ENCODE results near the gene CFAP54. TPM values are rescaled to one million over a fixed set of nuclear protein-coding genes. Genes with fewer than 3 reads are reported as not detected.

CFAP54 gene
- polyA plus RNA-seq, 1 of the 3 experiments (the other 2 are of a cell fraction): 0.87 TPM

DNA sequence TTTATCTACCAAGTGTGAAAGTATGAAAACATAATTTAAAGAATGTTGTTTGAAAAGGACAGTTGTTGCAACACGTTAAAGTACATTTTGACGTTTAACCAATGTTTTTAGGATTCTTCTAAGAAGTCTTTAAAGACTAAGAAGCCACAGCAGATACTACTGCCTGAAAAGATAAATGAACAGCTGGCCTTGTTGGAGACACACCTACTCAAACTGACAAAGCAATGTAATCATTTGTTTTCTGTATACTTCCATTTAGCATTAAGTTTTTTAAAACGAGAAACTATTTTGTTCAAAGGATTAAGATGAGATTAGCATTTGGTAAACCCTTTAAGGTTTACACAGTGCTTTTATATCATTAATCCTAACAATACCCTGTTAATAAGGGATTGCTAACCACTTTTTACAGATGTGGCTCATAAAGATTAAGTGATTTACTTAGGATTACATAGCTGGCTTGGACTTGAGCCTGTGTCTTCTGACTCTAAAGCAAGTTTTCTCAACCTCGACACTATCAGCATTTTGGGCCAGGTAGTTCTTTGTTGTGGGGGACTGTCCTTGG lies 134.4 kb downstream of the CFAP54 start:
- Histone ChIP-seq H4K20me1 (ENCODE audit: insufficient read depth) (no peaks in the 10 kb centered on the region), H3F3A (replicated peaks; ENCODE audit: insufficient read depth) (no peaks in the 10 kb centered on the region), H3K36me3 (replicated peaks in 1 of 2; ENCODE audit: control insufficient read depth in 1 of 2, insufficient read depth in 2 of 2, low read length in 1 of 2) (no peaks in the 10 kb centered on the region), H2AFZ (ENCODE audit: low read depth) (no peak overlapping the region), H3K27ac (ENCODE audit: low read depth in 2 of 2, low read length in 1 of 2) (no peak overlapping the region), H3K27me3 (ENCODE audit: insufficient read depth) (no peaks in the 10 kb centered on the region), H3K4me1 (ENCODE audit: control insufficient read depth in 1 of 2, insufficient read depth in 2 of 2, low read depth in 1 of 2, low read length in 1 of 2) (no peaks in the 10 kb centered on the region), H3K4me2 (no peak overlapping the region), H3K9ac (no peak overlapping the region), H3K9me2 (no peaks in the 10 kb centered on the region), H3K4me3 (ENCODE audit: low read depth in 2 of 2, low read length in 1 of 2) (no peak overlapping the region), H3K9me3 (no peaks in the 10 kb centered on the region), H3K79me2 (ENCODE audit: insufficient read depth) (no peaks in the 10 kb centered on the region)
- ChIA-PET POLR2A (no interaction called here), CTCF (no interaction called here)
- DNase-seq: no peak
- TF ChIP-seq, protein P1, sequence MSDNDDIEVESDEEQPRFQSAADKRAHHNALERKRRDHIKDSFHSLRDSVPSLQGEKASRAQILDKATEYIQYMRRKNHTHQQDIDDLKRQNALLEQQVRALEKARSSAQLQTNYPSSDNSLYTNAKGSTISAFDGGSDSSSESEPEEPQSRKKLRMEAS (IDR thresholded peaks at IDR 0.05; ENCODE audit: low read depth): no peak
- TF ChIP-seq, protein P2, sequence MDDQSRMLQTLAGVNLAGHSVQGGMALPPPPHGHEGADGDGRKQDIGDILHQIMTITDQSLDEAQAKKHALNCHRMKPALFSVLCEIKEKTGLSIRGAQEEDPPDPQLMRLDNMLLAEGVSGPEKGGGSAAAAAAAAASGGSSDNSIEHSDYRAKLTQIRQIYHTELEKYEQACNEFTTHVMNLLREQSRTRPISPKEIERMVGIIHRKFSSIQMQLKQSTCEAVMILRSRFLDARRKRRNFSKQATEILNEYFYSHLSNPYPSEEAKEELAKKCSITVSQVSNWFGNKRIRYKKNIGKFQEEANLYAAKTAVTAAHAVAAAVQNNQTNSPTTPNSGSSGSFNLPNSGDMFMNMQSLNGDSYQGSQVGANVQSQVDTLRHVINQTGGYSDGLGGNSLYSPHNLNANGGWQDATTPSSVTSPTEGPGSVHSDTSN (IDR thresholded peaks at IDR 0.05): no peak
- no peak for TF ChIP-seq CHD2 (IDR thresholded peaks at IDR 0.05; ENCODE audit: low read length, partially characterized antibody)
- no peak for TF ChIP-seq FOSL2 (IDR thresholded peaks at IDR 0.05; ENCODE audit: borderline replicate concordance, low read depth)
- TF ChIP-seq NRF1 (IDR thresholded peaks at IDR 0.05; ENCODE audit: low read depth, low read length): no peak
- no peak for TF ChIP-seq SIN3A (IDR thresholded peaks at IDR 0.05; ENCODE audit: borderline replicate concordance, low read depth, low read length)
- no peak for TF ChIP-seq MXI1 (IDR thresholded peaks at IDR 0.05; ENCODE audit: low read depth, low read length)
- TF ChIP-seq, protein P3, sequence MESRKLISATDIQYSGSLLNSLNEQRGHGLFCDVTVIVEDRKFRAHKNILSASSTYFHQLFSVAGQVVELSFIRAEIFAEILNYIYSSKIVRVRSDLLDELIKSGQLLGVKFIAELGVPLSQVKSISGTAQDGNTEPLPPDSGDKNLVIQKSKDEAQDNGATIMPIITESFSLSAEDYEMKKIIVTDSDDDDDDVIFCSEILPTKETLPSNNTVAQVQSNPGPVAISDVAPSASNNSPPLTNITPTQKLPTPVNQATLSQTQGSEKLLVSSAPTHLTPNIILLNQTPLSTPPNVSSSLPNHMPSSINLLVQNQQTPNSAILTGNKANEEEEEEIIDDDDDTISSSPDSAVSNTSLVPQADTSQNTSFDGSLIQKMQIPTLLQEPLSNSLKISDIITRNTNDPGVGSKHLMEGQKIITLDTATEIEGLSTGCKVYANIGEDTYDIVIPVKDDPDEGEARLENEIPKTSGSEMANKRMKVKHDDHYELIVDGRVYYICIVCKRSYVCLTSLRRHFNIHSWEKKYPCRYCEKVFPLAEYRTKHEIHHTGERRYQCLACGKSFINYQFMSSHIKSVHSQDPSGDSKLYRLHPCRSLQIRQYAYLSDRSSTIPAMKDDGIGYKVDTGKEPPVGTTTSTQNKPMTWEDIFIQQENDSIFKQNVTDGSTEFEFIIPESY (IDR thresholded peaks at IDR 0.05; ENCODE audit: borderline replicate concordance, low read depth): no peak
- TF ChIP-seq, protein P4, sequence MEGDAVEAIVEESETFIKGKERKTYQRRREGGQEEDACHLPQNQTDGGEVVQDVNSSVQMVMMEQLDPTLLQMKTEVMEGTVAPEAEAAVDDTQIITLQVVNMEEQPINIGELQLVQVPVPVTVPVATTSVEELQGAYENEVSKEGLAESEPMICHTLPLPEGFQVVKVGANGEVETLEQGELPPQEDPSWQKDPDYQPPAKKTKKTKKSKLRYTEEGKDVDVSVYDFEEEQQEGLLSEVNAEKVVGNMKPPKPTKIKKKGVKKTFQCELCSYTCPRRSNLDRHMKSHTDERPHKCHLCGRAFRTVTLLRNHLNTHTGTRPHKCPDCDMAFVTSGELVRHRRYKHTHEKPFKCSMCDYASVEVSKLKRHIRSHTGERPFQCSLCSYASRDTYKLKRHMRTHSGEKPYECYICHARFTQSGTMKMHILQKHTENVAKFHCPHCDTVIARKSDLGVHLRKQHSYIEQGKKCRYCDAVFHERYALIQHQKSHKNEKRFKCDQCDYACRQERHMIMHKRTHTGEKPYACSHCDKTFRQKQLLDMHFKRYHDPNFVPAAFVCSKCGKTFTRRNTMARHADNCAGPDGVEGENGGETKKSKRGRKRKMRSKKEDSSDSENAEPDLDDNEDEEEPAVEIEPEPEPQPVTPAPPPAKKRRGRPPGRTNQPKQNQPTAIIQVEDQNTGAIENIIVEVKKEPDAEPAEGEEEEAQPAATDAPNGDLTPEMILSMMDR (IDR thresholded peaks at IDR 0.05): no peak
- TF ChIP-seq, protein P5, sequence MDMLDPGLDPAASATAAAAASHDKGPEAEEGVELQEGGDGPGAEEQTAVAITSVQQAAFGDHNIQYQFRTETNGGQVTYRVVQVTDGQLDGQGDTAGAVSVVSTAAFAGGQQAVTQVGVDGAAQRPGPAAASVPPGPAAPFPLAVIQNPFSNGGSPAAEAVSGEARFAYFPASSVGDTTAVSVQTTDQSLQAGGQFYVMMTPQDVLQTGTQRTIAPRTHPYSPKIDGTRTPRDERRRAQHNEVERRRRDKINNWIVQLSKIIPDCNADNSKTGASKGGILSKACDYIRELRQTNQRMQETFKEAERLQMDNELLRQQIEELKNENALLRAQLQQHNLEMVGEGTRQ (IDR thresholded peaks at IDR 0.05; ENCODE audit: borderline replicate concordance, low read depth, low read length): no peak
- no peak for TF ChIP-seq YY1 (IDR thresholded peaks at IDR 0.05; ENCODE audit: low read depth)
- TF ChIP-seq, protein P6, sequence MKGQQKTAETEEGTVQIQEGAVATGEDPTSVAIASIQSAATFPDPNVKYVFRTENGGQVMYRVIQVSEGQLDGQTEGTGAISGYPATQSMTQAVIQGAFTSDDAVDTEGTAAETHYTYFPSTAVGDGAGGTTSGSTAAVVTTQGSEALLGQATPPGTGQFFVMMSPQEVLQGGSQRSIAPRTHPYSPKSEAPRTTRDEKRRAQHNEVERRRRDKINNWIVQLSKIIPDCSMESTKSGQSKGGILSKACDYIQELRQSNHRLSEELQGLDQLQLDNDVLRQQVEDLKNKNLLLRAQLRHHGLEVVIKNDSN (IDR thresholded peaks at IDR 0.05; ENCODE audit: borderline replicate concordance, low read depth): no peak
- no peak for TF ChIP-seq EZH2phosphoT487 (IDR thresholded peaks at IDR 0.05; ENCODE audit: borderline replicate concordance, low read depth)
- 23% methylated on average over 4 of the region's 4 CpGs for WGBS (ENCODE audit: low lambda C conversion rate)
